HFFc6 (cell line): ENCODE measurements around the gene EIF4A3. TPM values are rescaled to one million over a fixed set of nuclear protein-coding genes. Genes with fewer than 3 reads are reported as not detected.

Experiments used
- DNase-seq: peaks from one replicate; pipeline ENCODE4 v3.0.0-alpha.2; 2018
- H3K27ac Mint-ChIP-seq: 2 replicates; pipeline ENCODE4 v1.8.0; 2020; ENCODE audit warnings: mild to moderate bottlenecking, mixed read lengths
- H3K27me3 Mint-ChIP-seq: 2 replicates; pipeline ENCODE4 v1.8.0; 2021; ENCODE audit warnings: mild to moderate bottlenecking, moderate library complexity, mixed read lengths; ENCODE audit not compliant: insufficient read depth
- H3K36me3 Mint-ChIP-seq: 2 replicates; pipeline ENCODE4 v1.8.0; 2021; ENCODE audit warnings: low read depth, mixed read lengths
- H3K4me1 Mint-ChIP-seq: 2 replicates; pipeline ENCODE4 v1.8.0; 2020; ENCODE audit warnings: low read depth, mixed read lengths
- H3K4me3 Mint-ChIP-seq: 2 replicates; pipeline ENCODE4 v1.8.0; 2020; ENCODE audit warnings: mild to moderate bottlenecking, moderate library complexity, mixed read lengths
- H3K9me3 Mint-ChIP-seq: 2 replicates; pipeline ENCODE4 v1.8.0; 2020; ENCODE audit warnings: mild to moderate bottlenecking, mixed read lengths
- CTCF ChIP-seq: fragments of 200-600 bp; sonication (generic); IDR thresholded peaks from 2 replicates; pipeline ENCODE4 v1.5.0; 2021; ENCODE audit warnings: antibody characterized with exemption, mild to moderate bottlenecking
- total RNA-seq, 6 experiments: library from RNA; stranded (reverse); fragmentation: NEBNext Ultra II Directional; extraction: Animal tissue kit (Norgen Biotek cat#: 25700); gene quantifications; 2 replicates in 1 of 6; 3 replicates in 5 of 6; pipeline ENCODE4 v1.2.3, GENCODE V29; 2021

The EIF4A3 gene
- total RNA-seq, 6 experiments from 2014 or later, result 80.8 to 99.8 (median 88.4) TPM

GRCh38 chr17:80119271-80119791 is 27.6 kb downstream of the EIF4A3 start:
- TF ChIP-seq CTCF, result no peak
- peaks cover 3% of the 10 kb centered on the region for H3K27me3 Mint-ChIP-seq
- H3K4me3 Mint-ChIP-seq, result no peak overlapping the region
- peaks cover 5% of the 10 kb centered on the region; the same call in 1 of the 2 replicates for H3K4me1 Mint-ChIP-seq
- no peak for DNase-seq
- H3K9me3 Mint-ChIP-seq, result peaks cover 6% of the 10 kb centered on the region; the same call in 1 of the 2 replicates
- H3K27ac Mint-ChIP-seq, result no peak overlapping the region
- H3K36me3 Mint-ChIP-seq, result 0 out of 2 replicates have a peak, but pooled peaks cover 8% of the 10 kb centered on the region

- H3K27ac Mint-ChIP-seq, result no peak overlapping the region
- peaks cover 6% of the 10 kb centered on the region; the same call in 1 of the 2 replicates for H3K9me3 Mint-ChIP-seq
- no peak for TF ChIP-seq CTCF
- H3K36me3 Mint-ChIP-seq, result 0 out of 2 replicates have a peak, but pooled peaks cover 8% of the 10 kb centered on the region
- no peaks in the 10 kb centered on the region; the same call in 1 of the 2 replicates for H3K27me3 Mint-ChIP-seq
- H3K4me1 Mint-ChIP-seq, result no peaks in the 10 kb centered on the region; the same call in 1 of the 2 replicates
- no peak overlapping the region for H3K4me3 Mint-ChIP-seq
- no peak for DNase-seq
Measured at GRCh38 chr17:80118601-80119270, 28.2 kb downstream of the EIF4A3 start.

- H3K27ac Mint-ChIP-seq, result no peak overlapping the region
- TF ChIP-seq CTCF, result no peak
- 0 out of 2 replicates have a peak, but pooled peaks cover 8% of the 10 kb centered on the region for H3K36me3 Mint-ChIP-seq
- no peaks in the 10 kb centered on the region; the same call in 1 of the 2 replicates for H3K27me3 Mint-ChIP-seq
- no peaks in the 10 kb centered on the region; the same call in 1 of the 2 replicates for H3K4me1 Mint-ChIP-seq
- H3K9me3 Mint-ChIP-seq, result peaks cover 6% of the 10 kb centered on the region; the same call in 1 of the 2 replicates
- DNase-seq, result no peak
- no peak overlapping the region for H3K4me3 Mint-ChIP-seq
Measured at GRCh38 chr17:80117491-80118401, 29.2 kb downstream of the EIF4A3 start.

GRCh38 chr17:80116921-80117380 is 30.0 kb downstream of the EIF4A3 start:
- Mint-ChIP-seq H3K4me3 (no peak overlapping the region), H3K4me1 (no peaks in the 10 kb centered on the region; the same call in 1 of the 2 replicates), H3K27me3 (no peaks in the 10 kb centered on the region; the same call in 1 of the 2 replicates), H3K9me3 (peaks cover 6% of the 10 kb centered on the region; the same call in 1 of the 2 replicates), H3K36me3 (0 out of 2 replicates have a peak, but pooled peaks cover 8% of the 10 kb centered on the region), H3K27ac (no peak overlapping the region)
- DNase-seq, result no peak
- TF ChIP-seq CTCF, result no peak

- no peak for DNase-seq
- Mint-ChIP-seq H3K27me3 (no peaks in the 10 kb centered on the region; the same call in 1 of the 2 replicates), H3K4me1 (no peaks in the 10 kb centered on the region; the same call in 1 of the 2 replicates), H3K4me3 (no peak overlapping the region), H3K27ac (no peak overlapping the region), H3K36me3 (0 out of 2 replicates have a peak, but pooled peaks cover 8% of the 10 kb centered on the region), H3K9me3 (peaks cover 6% of the 10 kb centered on the region; the same call in 1 of the 2 replicates)
- no peak for TF ChIP-seq CTCF
Measured at GRCh38 chr17:80116276-80116920, 30.5 kb downstream of the EIF4A3 start.
